ENCODE data around the gene CBLN3. TPM values are rescaled to one million over a fixed set of nuclear protein-coding genes. Genes with fewer than 3 reads are reported as not detected.
A peak's percentile ranks its signal among the peaks of the same experiment; 100 is the strongest.

Gene CBLN3
- total RNA-seq, 1 experiment from 2014 or later, result 1.4 TPM

DNA sequence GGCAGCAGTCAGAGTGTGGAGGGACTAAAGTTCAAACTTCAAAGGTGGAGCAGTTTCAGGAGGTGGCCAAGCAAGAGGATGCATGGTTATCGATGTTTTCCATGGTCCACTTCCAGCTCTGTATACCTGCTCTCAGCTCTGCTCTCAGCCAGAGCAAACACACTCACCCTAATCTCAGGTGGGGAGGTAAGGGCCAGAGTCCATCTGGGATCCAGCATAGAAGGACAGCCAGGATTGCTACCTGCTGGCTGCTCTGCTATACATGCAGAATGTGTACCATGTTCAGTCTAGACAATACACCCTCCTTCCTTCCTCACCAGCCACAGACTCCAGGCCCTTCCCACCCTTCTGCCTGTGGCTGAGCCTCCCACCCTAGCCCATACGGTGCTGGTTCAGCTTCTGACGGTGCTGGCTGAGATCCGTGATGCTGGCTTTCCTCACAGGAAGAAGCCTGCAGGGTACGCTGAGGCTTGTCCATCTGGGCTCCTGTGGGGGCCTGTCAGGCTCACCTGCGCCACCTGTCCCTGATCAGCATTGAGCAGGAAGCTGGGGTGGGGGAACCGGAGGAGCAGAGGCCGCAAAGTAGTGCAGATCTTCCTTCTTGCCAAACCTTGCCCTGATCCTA lies 2.4 kb downstream of the CBLN3 start:
- CTCF ChIA-PET, result interaction anchor here (1.0 to 2.3 kb wide), 5 partner anchors 9 to 94 kb away, joined by 3 to 23 read pairs (median 5); no protein-coding TSS in a partner anchor
- Mint-ChIP-seq H3K36me3 (ENCODE audit: insufficient read depth, unreplicated experiment) (peaks cover 6% of the 10 kb centered on the region), H3K27ac (ENCODE audit: unreplicated experiment) (peak overlapping the region; percentile 27), H3K4me1 (ENCODE audit: low read depth, unreplicated experiment) (peaks cover 31% of the 10 kb centered on the region), H3K27me3 (ENCODE audit: insufficient read depth, unreplicated experiment) (no peaks in the 10 kb centered on the region), H3K4me3 (ENCODE audit: unreplicated experiment) (peak overlapping the region; percentile 22), H3K9me3 (ENCODE audit: unreplicated experiment) (no peaks in the 10 kb centered on the region)
- no peak overlapping the region for H3K4me3 ChIP-seq (ENCODE audit: low read depth, low read length)
- intact Hi-C loops (cut with micrococcal nuclease; ENCODE audit: unreplicated experiment), result loop anchor here (1.0 kb wide), 1 partner anchor 60 kb away; no protein-coding TSS in a partner anchor
- TF ChIP-seq, protein P1, sequence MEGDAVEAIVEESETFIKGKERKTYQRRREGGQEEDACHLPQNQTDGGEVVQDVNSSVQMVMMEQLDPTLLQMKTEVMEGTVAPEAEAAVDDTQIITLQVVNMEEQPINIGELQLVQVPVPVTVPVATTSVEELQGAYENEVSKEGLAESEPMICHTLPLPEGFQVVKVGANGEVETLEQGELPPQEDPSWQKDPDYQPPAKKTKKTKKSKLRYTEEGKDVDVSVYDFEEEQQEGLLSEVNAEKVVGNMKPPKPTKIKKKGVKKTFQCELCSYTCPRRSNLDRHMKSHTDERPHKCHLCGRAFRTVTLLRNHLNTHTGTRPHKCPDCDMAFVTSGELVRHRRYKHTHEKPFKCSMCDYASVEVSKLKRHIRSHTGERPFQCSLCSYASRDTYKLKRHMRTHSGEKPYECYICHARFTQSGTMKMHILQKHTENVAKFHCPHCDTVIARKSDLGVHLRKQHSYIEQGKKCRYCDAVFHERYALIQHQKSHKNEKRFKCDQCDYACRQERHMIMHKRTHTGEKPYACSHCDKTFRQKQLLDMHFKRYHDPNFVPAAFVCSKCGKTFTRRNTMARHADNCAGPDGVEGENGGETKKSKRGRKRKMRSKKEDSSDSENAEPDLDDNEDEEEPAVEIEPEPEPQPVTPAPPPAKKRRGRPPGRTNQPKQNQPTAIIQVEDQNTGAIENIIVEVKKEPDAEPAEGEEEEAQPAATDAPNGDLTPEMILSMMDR (IDR thresholded peaks at IDR 0.05; ENCODE audit: insufficient read depth in 1 of 2, low read depth in 1 of 2, low read length in 1 of 2, severe bottlenecking in 1 of 2, unreplicated experiment in 1 of 2), result no peak
- BruUV-seq (replicated peaks), result no TSS peak
- no peaks in the 10 kb centered on the region for H3K27me3 ChIP-seq (replicated peaks; ENCODE audit: control insufficient read depth, insufficient read depth, low read length)
- POLR2A ChIA-PET, result interaction anchor here (0.5 to 1.0 kb wide), 4 partner anchors 15 to 168 kb away, joined by 3 to 8 read pairs (median 3); no protein-coding TSS in a partner anchor
- peak; percentile 75 to 88 for DNase-seq
- H3K36me3 ChIP-seq (ENCODE audit: control insufficient read depth, insufficient read depth, low read length), result no peaks in the 10 kb centered on the region
- peaks cover 76% of the 10 kb centered on the region for H3K4me1 ChIP-seq
- no peaks in the 10 kb centered on the region for H3K9me3 ChIP-seq

DNA sequence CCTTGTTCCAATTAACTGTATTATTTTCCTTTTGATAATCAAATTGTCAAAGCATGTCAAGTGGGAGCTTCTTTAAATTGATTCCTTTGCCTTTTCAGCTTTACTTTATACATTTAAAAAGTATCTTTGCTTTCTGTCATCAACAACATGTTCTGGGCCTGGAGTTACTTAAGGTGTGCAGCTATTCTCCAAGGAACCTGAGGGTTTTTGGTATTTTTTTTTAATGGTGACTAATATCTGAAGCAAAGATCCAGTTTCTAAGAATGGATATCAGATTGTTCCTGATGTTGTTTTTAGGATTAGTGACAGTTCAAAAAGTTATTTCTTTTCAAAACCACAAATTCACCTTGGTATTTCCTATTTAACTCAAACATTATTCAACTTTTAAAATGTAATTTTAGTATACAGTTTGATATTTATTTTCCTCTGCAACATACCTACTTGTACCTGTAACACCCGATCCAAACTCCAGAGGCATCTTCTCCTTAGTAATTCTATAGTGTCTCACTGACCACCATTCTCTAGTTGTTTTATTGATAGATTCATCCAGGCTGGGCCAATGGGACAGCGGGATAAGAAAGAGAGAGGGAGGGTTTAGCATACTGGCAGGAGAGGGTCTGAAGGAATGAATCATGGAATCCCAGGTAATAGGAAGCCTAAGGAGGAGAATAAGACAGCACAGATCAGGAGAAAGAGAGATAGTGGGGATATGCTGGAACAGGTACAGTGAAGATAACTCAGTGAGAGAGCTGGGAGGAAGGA lies 3.1 kb downstream of the CBLN3 start:
- CTCF ChIA-PET, result interaction anchor here (1.0 to 2.3 kb wide), 5 partner anchors 10 to 94 kb away, joined by 3 to 23 read pairs (median 5); no protein-coding TSS in a partner anchor
- H3K27me3 Mint-ChIP-seq (ENCODE audit: insufficient read depth, unreplicated experiment), result no peaks in the 10 kb centered on the region

DNA sequence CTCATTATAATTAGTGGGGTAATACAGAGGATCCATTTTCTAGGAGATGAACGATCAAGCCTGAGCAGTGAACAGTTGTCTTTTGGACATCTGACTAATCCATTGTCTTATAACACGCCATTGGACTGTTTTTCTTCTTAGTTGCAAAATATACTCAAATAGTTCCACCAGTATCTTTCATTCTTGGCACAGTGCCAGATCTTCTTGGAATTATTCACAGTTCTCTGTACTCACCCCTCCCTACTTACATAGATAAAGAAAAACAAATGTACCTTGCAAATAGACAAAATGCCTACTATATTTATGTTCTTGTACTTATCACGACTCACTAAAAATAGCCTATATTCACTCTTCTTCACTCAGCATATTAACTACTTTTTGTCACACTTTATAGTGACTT lies 3.8 kb downstream of the CBLN3 start:
- CTCF ChIA-PET, result no interaction called here
- no TSS peak for BruUV-seq (replicated peaks)
- H3K9me3 ChIP-seq, result no peaks in the 10 kb centered on the region
- H3K4me1 Mint-ChIP-seq (ENCODE audit: low read depth, unreplicated experiment), result peaks cover 25% of the 10 kb centered on the region
- peaks cover 67% of the 10 kb centered on the region for H3K4me1 ChIP-seq
- no peaks in the 10 kb centered on the region for H3K27me3 ChIP-seq (replicated peaks; ENCODE audit: control insufficient read depth, insufficient read depth, low read length)
- no peak overlapping the region for H3K4me3 Mint-ChIP-seq (ENCODE audit: unreplicated experiment)
- DNase-seq, result no peak
- no peaks in the 10 kb centered on the region for H3K27me3 Mint-ChIP-seq (ENCODE audit: insufficient read depth, unreplicated experiment)
- intact Hi-C loops (cut with micrococcal nuclease; ENCODE audit: unreplicated experiment), result no loop called here
- no peak overlapping the region for H3K4me3 ChIP-seq (ENCODE audit: low read depth, low read length)
- POLR2A ChIA-PET, result no interaction called here
- H3K36me3 Mint-ChIP-seq (ENCODE audit: insufficient read depth, unreplicated experiment), result no peaks in the 10 kb centered on the region
- TF ChIP-seq, protein P1 (IDR thresholded peaks at IDR 0.05; ENCODE audit: insufficient read depth in 1 of 2, low read depth in 1 of 2, low read length in 1 of 2, severe bottlenecking in 1 of 2, unreplicated experiment in 1 of 2), result no peak
- H3K36me3 ChIP-seq (ENCODE audit: control insufficient read depth, insufficient read depth, low read length), result no peaks in the 10 kb centered on the region
- H3K27ac Mint-ChIP-seq (ENCODE audit: unreplicated experiment), result no peak overlapping the region
- no peaks in the 10 kb centered on the region for H3K9me3 Mint-ChIP-seq (ENCODE audit: unreplicated experiment)

More for the DNA sequence above, 3.1 kb downstream of the CBLN3 start:
- no peaks in the 10 kb centered on the region for H3K9me3 Mint-ChIP-seq (ENCODE audit: unreplicated experiment)
- peak overlapping the region; percentile 22 for H3K4me3 Mint-ChIP-seq (ENCODE audit: unreplicated experiment)
- no peak for DNase-seq
- POLR2A ChIA-PET, result interaction anchor here (0.5 to 1.0 kb wide), 3 partner anchors 15 to 167 kb away, joined by 3 to 8 read pairs (median 3); no protein-coding TSS in a partner anchor
- TF ChIP-seq, protein P1 (IDR thresholded peaks at IDR 0.05; ENCODE audit: insufficient read depth in 1 of 2, low read depth in 1 of 2, low read length in 1 of 2, severe bottlenecking in 1 of 2, unreplicated experiment in 1 of 2), result no peak
- Histone ChIP-seq H3K4me3 (ENCODE audit: low read depth, low read length) (no peak overlapping the region), H3K36me3 (ENCODE audit: control insufficient read depth, insufficient read depth, low read length) (no peaks in the 10 kb centered on the region), H3K9me3 (no peaks in the 10 kb centered on the region), H3K4me1 (peaks cover 73% of the 10 kb centered on the region), H3K27me3 (replicated peaks; ENCODE audit: control insufficient read depth, insufficient read depth, low read length) (no peaks in the 10 kb centered on the region)
- H3K27ac Mint-ChIP-seq (ENCODE audit: unreplicated experiment), result peak overlapping the region; percentile 27
- intact Hi-C loops (cut with micrococcal nuclease; ENCODE audit: unreplicated experiment), result no loop called here
- peaks cover 25% of the 10 kb centered on the region for H3K4me1 Mint-ChIP-seq (ENCODE audit: low read depth, unreplicated experiment)
- H3K36me3 Mint-ChIP-seq (ENCODE audit: insufficient read depth, unreplicated experiment), result no peaks in the 10 kb centered on the region
- BruUV-seq (replicated peaks), result TSS peak; percentile 34

Data from Caco-2 (cell line).